GM18517 (cell line): ENCODE data around the gene CHIC1.

Experiments
- ATAC-seq: cut with Tn5 transposase; IDR thresholded peaks from one replicate; pipeline ENCODE4 v1.9.1; 2021; ENCODE audit warnings: mild to moderate bottlenecking, moderate library complexity; ENCODE audit not compliant: unreplicated experiment

The CHIC1 gene

DNA sequence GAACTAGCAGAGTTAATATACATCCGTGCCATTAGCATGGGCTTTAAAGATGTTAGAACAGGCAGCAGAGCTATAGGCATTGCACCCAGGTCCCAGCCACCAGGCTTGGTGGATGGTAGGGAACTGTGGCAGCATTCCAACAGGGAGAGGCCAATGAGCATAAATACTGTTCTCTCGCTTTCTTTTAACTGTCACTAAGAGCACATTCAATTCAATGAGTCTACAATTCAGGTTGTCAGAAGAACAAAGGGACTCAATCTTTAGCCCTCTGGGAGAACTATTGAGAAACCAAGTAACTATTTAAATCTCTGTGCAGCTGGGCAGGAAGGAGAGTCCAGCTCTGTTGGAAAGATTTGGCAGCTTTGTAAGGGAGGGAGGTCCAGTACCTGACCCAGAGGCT lies 165.6 kb downstream of the CHIC1 start:
- no peak for ATAC-seq
